ENCODE results near the gene CYB5R3.

DNA sequence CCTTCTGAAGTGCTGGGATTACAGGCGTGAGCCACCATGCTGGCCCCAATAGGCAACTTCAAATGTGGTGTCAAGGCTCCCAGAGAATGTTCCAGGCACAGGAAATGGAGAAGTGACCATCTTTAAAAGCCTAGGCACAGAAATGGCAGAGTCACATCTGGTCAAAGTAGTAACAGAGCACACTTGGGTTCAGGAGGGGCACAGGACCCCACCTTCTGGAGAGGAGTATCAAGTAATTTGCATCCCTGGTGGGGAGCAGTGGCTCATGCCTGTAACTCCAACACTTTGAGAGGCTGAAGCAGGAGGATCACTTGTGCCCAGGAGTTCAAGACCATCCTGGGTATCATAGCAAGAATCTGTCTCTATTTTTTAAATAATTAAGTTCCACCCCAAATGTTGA lies 66.2 kb downstream of the CYB5R3 start:
- TF ChIP-seq CTCF (IDR thresholded peaks at IDR 0.05) (no peak), POLR2A (IDR thresholded peaks at IDR 0.05) (no peak), EP300 (IDR thresholded peaks at IDR 0.05; ENCODE audit: low read depth) (no peak)
